Mesenteric fat pad (tissue), 1 donor: ENCODE results near the gene MAG. TPM values are rescaled to one million over a fixed set of nuclear protein-coding genes. Genes with fewer than 3 reads are reported as not detected.

Source experiments
- DNase-seq: peaks from one replicate; pipeline ENCODE4 v3.0.0-alpha.2; 2020; ENCODE audit warnings: low spot score
- total RNA-seq: library from RNA; stranded (reverse); fragmentation: NEBNext Ultra II Directional; extraction: Animal tissue kit (Norgen Biotek cat#: 25700); gene quantifications from one replicate; pipeline ENCODE4 v1.2.1, GENCODE V29; 2021
- donor health status: DM: yes; HTN: yes; CAD: no.

The MAG gene
- total RNA-seq, 1 donor from 2014 or later = not detected

- DNase-seq = peak; percentile 69
Measured at GRCh38 chr19:35264268-35265125, 27.5 kb upstream of the MAG start.

- DNase-seq = peak; percentile 79
Measured at GRCh38 chr19:35265126-35265899, 26.6 kb upstream of the MAG start.

GRCh38 chr19:35265900-35266519, 26.0 kb upstream of the MAG start:
- peak; percentile 57 for DNase-seq

- peak; percentile 88 for DNase-seq
Measured at GRCh38 chr19:35266520-35267352, 25.2 kb upstream of the MAG start.

GRCh38 chr19:35267353-35267817, 24.6 kb upstream of the MAG start:
- DNase-seq = peak; percentile 91

GRCh38 chr19:35267818-35268535, 24.0 kb upstream of the MAG start:
- peak; percentile 95 for DNase-seq

- DNase-seq = no peak
Measured at GRCh38 chr19:35268536-35269437, 23.2 kb upstream of the MAG start, which contains the start of gene USF2. Gene USF2 (plus strand): TSS chr19:35268962. CDS start chr19:35269102, 140 bp downstream.

- DNase-seq = peak; percentile 95
Measured at GRCh38 chr19:35269438-35270117, 22.4 kb upstream of the MAG start.

- DNase-seq = no peak
Measured at GRCh38 chr19:35270381-35270811, 21.6 kb upstream of the MAG start.

GRCh38 chr19:35271546-35271945, 20.4 kb upstream of the MAG start:
- DNase-seq = no peak

GRCh38 chr19:35272122-35272719, 19.7 kb upstream of the MAG start:
- no peak for DNase-seq

GRCh38 chr19:35272954-35273649, 18.9 kb upstream of the MAG start:
- no peak for DNase-seq

- DNase-seq = no peak
Measured at GRCh38 chr19:35273686-35274259, 18.2 kb upstream of the MAG start.

GRCh38 chr19:35274323-35274722, 17.6 kb upstream of the MAG start:
- no peak for DNase-seq

- DNase-seq = no peak
Measured at GRCh38 chr19:35276706-35277281, 15.2 kb upstream of the MAG start.

GRCh38 chr19:35278578-35279284, 13.2 kb upstream of the MAG start:
- no peak for DNase-seq
